Measurements from ENCODE around the gene HADHB.
A peak's percentile ranks its signal among the peaks of the same experiment; 100 is the strongest.
"Not testable (repeated sequence)": the region's sequence is repeated elsewhere in the genome, so short reads cannot be mapped to it uniquely, and the experiment has no call there.

The HADHB gene

GRCh38 chr2:26298638-26299393 lies 54.1 kb downstream of the HADHB start:
- DNase-seq: peak; percentile 24

DNA sequence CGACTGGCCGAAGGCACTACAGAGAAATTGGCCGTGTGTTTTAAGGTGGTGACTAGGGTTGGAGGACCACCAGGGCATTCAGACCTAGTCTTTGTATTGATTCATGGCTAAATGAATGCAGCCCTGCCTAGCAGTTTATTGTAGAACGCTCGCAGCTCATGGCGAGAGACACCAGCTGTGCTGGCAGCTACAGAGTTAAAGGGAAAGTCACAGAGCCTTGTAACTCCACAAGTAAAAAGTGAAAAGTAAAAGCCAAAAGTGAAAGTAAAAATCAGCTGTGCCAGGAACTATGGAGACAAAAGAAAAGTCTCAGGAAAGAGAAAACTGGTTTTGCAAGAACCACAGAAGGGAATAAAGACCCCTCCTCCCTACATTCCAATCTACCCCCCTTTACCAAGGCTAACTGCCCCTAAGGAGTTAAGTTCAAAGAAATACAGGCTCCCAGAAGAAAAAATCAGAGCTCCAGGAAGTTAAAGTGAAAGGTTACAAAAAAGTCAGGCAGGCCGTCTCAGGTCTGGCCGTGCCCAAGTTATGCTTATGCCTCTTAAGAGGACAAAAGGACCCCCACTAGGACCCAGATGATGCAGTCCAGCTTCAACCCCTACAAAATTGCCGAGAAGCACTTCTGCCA lies 54.8 kb downstream of the HADHB start:
- peak; percentile 27 for DNase-seq

GRCh38 chr2:26300234-26300925 lies 55.6 kb downstream of the HADHB start:
- DNase-seq: no peak

DNA sequence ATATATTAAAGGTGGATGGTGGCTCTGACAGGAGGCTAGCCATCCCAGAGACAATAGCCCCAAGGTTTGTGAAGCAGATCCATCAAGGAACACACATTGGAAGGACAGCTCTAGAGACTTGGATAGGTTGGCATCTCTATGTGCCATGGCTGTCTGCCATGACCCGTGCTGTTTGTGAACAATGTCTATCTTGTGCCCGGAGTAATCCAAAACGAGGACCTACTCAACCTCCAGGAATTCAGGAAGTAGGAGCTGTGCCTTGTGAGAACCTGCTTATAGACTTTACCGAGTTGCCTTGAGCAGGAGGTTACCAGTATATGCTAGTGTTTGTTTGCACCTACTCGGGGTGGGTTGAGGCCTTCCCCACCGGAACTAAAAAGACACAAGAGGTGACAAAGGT lies 58.1 kb downstream of the HADHB start:
- no peak for DNase-seq

DNA sequence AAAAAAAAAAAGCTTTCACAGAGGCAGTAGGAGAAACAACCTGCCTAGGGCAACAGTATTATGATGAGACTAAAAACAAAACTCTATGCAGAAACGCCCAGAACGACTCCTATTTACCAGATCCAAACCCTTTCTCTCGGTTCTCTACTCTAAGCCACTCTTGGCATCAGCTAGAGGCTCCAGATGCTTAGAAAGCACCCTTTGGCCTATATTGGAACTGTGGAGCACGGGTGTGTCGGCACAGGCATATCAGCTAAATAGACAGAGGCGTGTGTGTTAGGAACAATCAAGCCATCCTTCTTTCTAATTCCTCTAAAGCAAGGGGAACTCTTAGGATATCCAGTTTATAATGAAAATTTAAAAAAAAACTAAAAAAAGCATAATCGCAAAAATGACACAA lies 60.4 kb downstream of the HADHB start:
- not testable (repeated sequence) for DNase-seq

- no peak for DNase-seq
Measured at GRCh38 chr2:26305540-26305939, 60.8 kb downstream of the HADHB start.

DNA sequence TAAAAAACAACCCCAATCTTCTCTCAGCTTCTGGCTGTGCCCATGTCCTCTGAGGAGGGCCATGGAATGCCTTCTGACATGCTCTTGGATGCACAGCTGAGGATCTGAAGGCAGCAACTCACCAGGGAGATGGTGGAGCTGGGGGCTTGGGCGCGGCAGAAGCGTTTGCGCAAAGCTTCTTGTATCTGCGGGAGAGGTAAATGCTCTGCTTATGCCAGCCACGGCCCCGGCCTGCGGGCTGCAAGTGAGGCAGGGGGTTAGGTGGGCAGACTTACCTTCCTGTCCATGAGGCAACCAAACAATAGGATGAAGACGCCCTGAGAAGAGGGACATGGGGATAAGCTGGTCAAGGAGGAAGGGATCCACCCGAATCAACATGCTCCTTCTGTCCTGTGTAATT lies 65.2 kb downstream of the HADHB start:
- no peak for DNase-seq

DNA sequence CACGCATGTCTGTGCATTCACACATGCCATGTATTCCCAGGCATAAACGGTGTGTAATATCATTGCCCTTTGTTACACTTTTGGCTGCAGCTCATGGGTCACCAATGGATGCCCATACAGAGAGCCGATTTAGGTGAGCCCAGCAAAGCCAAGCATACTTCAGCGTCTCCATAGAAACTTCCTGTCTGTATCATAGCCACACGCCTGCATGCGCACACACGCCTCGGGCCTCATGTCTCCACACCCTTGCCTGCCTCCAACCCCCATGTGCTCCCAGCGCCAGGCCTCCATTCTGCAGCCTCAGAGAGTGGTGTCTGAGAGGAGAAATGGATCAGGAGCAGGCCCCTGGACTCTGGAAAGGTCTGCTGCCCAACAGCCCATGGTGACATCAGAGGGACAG lies 67.7 kb downstream of the HADHB start:
- DNase-seq: no peak

- no peak for DNase-seq
Measured at GRCh38 chr2:26313446-26313845, 68.7 kb downstream of the HADHB start.

- DNase-seq: no peak
Measured at GRCh38 chr2:26314243-26314642, 69.5 kb downstream of the HADHB start.

DNA sequence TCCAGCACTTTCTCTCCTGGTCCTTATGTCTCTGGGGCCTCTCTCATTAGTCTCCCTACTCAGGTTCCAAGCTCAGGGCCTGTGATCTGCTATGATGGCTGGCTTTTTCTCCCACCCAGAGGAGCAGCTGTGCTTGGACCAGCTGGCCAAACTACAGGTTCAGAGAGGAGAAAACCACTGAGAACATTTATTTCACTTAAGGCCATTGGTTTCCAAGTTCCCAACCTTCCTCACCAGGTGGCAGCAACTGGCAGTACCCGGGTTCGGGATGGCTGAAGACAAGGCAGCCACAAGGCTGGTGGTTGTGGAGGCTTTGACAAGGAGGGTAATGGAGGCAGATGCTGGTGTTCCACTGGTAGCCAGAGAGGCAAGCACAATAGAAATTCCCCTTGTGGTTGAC lies 71.3 kb downstream of the HADHB start:
- no peak for DNase-seq

GRCh38 chr2:26316845-26317244 lies 72.1 kb downstream of the HADHB start:
- DNase-seq: no peak

DNA sequence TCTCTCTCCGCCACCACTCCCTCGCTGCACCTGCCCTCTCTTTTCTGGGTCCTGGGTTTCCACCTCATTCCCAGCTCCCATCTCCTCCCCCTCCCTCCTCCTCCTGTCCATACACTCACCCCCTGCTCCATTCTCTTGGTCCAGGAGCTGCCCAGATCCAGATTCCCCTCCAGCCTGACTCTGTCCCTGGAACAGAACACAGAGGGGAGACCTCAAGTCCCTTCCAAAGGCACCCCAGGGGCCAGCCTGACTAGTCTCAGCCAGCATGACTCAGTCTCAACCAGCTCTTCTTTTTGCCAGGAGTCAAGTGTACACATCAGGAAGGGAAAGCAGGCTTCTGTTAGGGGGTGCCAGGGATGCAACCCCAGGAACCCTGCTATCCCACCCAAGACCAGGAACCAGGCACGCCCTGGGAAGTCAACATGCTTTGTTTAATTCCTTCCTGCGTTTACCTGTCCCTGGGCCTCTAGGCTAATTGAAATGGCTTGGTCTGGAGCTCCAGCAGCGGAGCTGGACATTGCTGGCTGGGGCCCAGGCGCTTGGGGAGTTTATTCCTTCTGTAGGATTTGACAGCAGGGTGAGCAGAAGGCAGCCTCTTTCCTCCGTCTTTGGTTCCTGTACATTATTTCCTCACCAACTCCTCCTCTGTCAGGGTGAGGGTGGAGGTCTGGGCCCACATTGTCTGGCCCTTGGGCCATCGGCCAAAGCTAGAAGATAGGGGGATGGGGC lies 72.8 kb downstream of the HADHB start:
- no peak for DNase-seq

DNA sequence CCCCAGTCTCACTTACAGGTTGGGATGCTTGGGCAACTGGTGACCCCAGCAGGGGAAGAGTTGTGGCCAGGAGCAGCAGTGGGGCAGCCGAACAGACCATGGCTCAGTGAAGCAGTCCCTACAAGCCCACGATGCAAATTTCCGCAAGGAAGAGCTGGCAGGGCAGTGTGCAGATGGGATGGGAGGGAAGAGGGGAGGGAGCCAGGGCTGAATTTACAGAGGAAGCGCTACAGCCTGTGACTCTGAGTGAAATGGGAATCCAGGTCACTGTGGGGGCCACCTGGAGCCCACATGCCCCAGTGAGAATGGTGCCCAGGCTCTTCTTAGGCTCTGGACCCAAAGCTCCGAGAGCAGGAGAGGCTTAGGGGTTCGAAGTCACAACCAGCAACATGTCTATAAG lies 74.2 kb downstream of the HADHB start:
- DNase-seq: no peak

DNA sequence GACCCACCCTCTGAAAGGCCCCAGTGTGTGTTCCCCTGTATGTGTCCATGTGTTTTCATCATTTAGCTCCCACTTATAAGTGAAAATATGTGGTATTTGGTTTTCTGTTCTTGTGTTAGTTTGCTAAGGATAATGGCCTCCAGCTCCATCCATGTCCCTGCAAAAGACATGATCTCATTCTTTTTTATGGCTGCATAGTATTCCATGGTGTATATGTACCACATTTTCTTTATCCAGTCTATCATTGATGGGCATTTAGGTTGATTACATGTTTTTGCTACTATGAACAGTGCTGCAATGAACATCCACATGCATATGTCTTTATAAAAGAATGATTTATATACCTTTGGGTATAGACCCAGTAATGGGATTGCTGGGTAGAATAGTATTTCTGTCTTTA lies 79.7 kb downstream of the HADHB start:
- DNase-seq: not testable (repeated sequence)

DNA sequence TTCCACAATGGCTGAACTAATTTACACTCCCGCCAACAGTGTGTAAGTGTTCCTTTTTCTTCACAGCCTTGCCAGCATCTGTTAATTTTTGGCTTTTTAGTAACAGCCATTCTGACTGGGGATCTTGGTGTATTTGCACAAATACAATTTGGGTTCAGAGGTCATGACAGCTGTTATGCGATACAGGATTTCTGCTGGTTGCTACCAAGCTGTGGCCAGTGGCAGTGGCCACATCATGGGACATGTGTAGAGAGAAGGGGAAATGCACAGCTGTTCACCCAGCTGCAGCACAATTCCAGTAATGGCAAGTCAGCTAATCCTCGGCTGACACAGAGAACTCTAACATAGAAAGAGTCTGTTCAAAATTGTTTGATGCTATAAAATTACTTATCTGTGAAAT lies 80.2 kb downstream of the HADHB start:
- DNase-seq: no peak

DNA sequence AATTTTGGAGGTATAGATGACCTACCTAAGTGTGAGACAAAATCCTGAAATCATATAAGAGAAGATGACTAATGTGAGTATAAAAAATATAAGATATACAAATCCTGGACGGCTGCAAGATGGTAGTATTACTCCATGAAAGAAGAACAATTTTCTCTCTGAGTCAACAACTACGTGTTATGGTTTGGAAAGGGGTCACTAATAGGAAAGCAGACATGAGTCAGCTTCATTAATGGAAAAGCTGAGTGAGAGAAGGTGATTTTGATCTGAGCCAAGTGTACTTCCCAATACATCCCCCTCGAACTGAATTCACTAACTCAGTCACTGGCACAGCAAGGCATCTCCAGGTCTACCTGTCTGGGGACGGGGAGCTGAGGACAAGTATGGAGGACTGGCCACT lies 81.1 kb downstream of the HADHB start:
- DNase-seq: no peak

- DNase-seq: no peak
Measured at GRCh38 chr2:26326514-26326913, 81.8 kb downstream of the HADHB start.

GRCh38 chr2:26327291-26328272 lies 82.8 kb downstream of the HADHB start:
- DNase-seq: no peak

DNA sequence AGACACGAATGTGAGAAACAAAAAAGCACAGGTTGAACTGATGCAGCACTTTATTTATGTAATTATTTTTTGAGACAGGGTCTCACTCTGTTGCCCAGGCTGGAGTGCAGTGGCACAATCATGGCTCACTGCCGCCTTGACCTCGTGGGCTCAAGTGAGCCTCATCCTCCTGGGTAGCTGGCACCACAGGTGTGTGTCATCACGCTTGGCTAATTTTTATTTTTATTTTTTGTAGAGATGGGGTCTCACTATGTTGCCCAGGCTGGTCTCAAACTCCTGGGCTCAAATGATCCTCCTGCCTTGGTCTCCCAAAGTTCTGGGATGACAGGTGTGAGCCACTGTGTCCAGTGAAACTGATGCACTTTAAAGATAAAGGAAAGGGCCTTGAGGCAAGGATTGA lies 84.3 kb downstream of the HADHB start:
- DNase-seq: not testable (repeated sequence)

- peak; percentile 87 for DNase-seq
Measured at GRCh38 chr2:26330114-26330549, 85.4 kb downstream of the HADHB start.

DNA sequence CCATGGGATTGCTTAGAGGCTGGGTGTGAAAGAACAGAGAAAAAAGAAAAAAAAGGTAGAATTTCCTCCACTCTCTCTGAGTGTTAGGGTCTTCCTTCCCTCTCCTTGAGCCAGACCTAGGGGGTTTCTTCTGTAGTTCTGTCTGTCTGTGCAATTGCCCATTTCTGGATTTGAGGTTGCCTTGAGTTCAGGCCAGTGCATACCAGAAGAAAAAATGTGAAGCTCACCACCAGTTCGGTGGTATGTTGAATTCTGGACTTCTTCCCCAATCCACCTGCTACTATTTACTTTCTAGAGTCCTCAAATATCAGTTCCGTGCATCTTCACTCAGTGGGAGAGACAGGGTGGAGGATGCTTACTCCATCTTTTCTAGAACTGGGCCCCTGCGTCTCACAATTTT lies 85.9 kb downstream of the HADHB start:
- DNase-seq: no peak

Measured in activated CD4-positive, alpha-beta T cell treated with anti-CD3 and anti-CD28 coated beads, Interleukin-2, amount 50 U/mL, for 16 hours (primary cell).